Fibroblast of pulmonary artery (primary cell): ENCODE results near the gene DYNLT3.

Source experiments
- DNase-seq: peaks from one replicate; pipeline ENCODE4 v3.0.0-alpha.2; 2010; ENCODE audit warnings: low read depth
- H3K4me3 ChIP-seq: replicated peaks from 2 replicates; pipeline ENCODE4 v1.5.1; 2011; ENCODE audit warnings: low read depth, mild to moderate bottlenecking, control low read depth, low read length, moderate library complexity
- TF ChIP-seq, protein P1 (sequence below): IDR thresholded peaks from 2 replicates; pipeline ENCODE4 v1.5.1; 2011; ENCODE audit warnings: mild to moderate bottlenecking, control low read depth, low read length, inconsistent platforms; ENCODE audit errors: missing control alignments

DYNLT3 gene

DNA sequence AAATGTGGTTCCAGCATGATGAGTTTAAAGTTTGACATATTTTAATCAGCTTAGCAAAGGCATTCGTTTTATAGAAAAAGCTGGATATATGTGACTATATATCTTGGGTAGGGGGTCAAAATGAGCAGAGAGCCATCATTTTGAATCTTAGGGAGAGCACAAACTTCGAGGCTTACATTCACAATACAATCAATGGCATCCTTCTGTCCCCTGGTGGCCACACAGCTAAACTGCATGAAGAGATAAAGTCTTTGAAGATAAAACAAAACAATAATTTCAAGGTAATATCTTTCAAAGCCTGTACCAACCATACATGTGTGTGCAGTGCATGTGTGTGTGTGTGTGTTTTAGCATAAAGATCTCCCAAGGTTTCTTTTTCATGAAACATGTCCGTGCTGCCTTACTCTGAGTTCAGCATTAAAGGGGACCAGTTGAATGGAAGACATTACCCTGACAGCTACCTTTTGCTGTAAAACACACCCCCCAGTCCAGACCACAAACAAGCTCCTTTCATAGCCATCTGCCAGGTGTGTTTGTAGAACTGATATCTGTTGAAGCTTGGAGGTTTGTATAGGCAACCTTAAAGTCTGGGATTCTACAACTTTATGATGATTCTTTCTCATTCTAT, 22.0 kb downstream of the DYNLT3 start:
- no peak overlapping the region for H3K4me3 ChIP-seq
- peak; percentile 52 for DNase-seq
- TF ChIP-seq, protein P1, sequence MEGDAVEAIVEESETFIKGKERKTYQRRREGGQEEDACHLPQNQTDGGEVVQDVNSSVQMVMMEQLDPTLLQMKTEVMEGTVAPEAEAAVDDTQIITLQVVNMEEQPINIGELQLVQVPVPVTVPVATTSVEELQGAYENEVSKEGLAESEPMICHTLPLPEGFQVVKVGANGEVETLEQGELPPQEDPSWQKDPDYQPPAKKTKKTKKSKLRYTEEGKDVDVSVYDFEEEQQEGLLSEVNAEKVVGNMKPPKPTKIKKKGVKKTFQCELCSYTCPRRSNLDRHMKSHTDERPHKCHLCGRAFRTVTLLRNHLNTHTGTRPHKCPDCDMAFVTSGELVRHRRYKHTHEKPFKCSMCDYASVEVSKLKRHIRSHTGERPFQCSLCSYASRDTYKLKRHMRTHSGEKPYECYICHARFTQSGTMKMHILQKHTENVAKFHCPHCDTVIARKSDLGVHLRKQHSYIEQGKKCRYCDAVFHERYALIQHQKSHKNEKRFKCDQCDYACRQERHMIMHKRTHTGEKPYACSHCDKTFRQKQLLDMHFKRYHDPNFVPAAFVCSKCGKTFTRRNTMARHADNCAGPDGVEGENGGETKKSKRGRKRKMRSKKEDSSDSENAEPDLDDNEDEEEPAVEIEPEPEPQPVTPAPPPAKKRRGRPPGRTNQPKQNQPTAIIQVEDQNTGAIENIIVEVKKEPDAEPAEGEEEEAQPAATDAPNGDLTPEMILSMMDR, result peak; percentile 87

DNA sequence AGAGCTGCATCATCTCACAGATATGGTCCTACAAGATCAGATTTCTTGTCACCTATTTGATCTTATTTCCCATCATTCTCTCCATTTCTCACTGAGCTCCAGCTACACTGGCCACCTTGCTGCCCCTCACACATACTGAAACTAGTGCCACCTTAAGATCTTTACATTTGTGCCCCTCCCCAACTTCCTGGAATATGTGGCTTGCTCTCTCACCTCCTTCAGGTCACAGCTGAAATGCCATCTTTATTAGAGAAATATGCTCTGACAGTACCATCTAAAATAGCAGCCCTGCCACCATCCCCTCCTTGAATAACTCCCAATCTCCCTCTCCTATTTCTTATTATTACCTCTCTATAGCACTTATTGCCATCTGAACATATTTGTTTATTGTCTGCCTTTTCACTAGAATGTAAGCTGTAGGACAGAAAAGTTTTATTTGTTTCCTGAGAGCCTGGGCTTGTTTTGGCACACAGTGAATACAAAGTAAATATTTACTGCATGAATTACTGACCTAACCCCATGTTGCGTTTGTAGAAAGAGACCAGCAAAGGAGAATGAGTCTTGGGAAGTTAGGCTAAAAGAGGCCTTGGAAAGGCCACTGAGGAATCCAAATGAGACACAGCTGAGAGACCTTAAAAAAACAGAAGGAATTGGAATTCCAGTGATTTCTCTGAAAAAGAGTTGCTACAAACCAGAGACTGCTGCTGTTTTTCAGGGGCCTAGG, 22.7 kb downstream of the DYNLT3 start:
- no peak for DNase-seq
- TF ChIP-seq, protein P1, result no peak
- no peak overlapping the region for H3K4me3 ChIP-seq

DNA sequence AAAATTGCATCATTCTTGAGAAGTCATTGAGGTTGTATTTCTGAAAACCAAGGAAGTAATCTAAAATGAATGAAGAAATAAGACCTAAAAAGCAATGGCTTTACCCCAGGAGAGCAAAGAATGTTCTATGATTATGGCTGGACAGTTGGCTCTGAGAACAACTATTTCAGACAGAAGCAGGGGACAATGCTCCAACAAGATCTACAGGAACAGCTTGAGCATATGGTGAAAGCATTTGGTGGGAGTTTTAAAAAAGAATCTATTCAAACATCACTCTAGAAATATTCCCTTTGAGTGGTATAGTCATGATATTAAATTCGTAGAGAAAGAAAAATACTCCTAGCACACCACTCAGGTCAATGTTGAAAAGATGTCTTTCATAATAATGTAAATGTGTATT, 26.7 kb downstream of the DYNLT3 start:
- TF ChIP-seq, protein P1, result no peak
- DNase-seq, result no peak

DNA sequence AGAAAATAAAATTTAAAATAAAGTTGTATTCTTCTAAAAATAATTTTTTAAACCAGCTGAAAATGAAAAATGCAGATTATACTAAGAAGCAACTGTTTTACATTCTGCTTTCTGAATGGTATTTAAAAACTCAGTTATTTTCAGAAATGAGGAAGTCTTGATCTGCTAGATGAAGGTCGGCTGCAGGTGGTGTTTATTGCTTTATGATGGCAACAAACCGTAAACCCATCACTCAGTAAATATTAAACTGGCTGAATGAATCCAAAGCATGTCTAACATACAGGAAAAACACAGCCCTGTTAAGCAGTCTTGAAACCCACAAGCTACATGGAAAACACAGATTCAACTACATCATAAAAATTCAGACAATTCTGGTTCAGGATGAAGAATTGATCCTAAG, 29.3 kb downstream of the DYNLT3 start:
- no peak for DNase-seq
- TF ChIP-seq, protein P1, result no peak
- no peak overlapping the region for H3K4me3 ChIP-seq

More for the DNA sequence above, 26.7 kb downstream of the DYNLT3 start:
- no peak overlapping the region for H3K4me3 ChIP-seq

DNA sequence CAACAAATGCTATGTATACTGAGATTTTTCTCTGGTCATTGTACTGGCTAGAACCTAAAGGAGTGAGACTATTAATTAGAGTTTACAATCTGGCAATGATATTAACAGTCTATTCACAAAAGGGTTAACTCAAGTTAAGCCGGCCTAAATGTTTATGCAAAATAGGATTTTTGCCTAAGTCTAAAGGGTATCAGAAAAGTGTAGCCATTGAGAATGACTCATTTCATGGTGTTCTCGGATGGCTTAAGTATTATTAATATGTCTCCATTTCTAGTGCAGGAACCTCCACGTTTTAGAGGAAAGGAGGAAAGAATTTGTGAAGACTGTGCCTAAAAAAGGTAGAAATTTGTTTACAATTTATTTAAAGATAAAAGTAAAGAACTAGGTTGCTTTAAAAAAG, 29.8 kb downstream of the DYNLT3 start:
- no peak overlapping the region for H3K4me3 ChIP-seq
- DNase-seq, result no peak

DNA sequence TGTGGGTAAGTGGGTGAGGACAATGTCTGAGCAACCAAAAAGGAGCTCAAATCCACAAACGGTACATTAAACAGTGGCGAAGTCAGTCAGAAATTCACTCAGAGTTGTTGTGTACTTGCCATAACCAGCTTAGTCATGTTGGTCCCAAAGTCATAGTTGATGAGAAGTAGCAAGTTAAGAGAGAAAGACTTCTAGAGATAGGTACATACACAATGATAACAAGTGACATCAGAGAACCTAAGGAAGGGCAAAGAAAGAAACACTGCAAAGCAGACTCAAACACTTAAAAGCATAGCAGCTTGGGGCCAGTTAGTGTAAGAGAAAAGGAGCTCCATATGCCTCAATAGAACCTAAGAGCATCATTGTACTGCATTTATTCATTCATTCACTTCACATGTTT, 30.2 kb downstream of the DYNLT3 start:
- no peak overlapping the region for H3K4me3 ChIP-seq
- TF ChIP-seq, protein P1, result no peak
- DNase-seq, result no peak

More for the DNA sequence above, 29.8 kb downstream of the DYNLT3 start:
- TF ChIP-seq, protein P1, result no peak

DNA sequence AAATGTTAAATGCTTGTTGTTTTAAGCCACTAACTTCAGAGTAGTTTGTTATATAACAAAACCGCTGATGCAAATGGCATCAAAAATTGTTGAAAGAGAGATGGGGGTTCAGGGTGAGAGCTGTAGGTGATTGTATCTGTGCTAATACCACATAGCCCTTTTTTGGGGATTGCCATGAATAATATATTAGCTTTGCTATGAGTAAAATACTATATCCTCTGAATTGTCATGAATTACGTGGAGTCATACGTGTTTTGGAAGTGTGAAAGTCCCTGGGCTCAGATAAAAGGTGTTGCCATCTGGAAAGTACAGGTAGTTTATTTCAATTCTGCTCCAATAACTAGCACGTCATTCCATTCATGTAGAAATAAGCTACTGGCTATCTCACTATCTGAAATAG, 30.6 kb downstream of the DYNLT3 start:
- TF ChIP-seq, protein P1, result no peak
- no peak overlapping the region for H3K4me3 ChIP-seq
- no peak for DNase-seq
